Brain pericyte (primary cell): ENCODE data around the gene POLR1B.
"Not testable (repeated sequence)": the region's sequence is repeated elsewhere in the genome, so short reads cannot be mapped to it uniquely, and the experiment has no call there.

Experiments used
- DNase-seq: peaks from one replicate; pipeline ENCODE4 v3.0.0-alpha.2; 2012; ENCODE audit warnings: low read depth, low spot score

POLR1B gene

GRCh38 chr2:112542123-112542983 lies at the start of gene POLR1B:
TSS of gene POLR1B (plus strand) at chr2:112542465. CDS start at chr2:112542495, 30 bp downstream.
- peak; percentile 45 for DNase-seq

GRCh38 chr2:112493048-112493447 lies 49.2 kb upstream of the POLR1B start:
- DNase-seq = no peak

- DNase-seq = no peak
Measured at GRCh38 chr2:112493858-112494648, 48.2 kb upstream of the POLR1B start.

GRCh38 chr2:112494828-112495227 lies 47.4 kb upstream of the POLR1B start:
- DNase-seq = no peak

- DNase-seq = not testable (repeated sequence)
Measured at GRCh38 chr2:112495878-112496277, 46.4 kb upstream of the POLR1B start.

GRCh38 chr2:112500850-112501484 lies 41.3 kb upstream of the POLR1B start:
- not testable (repeated sequence) for DNase-seq

GRCh38 chr2:112509239-112509998 lies 32.8 kb upstream of the POLR1B start:
- not testable (repeated sequence) for DNase-seq

GRCh38 chr2:112516801-112517200 lies 25.5 kb upstream of the POLR1B start:
- no peak for DNase-seq

- DNase-seq = no peak
Measured at GRCh38 chr2:112518807-112519206, 23.5 kb upstream of the POLR1B start.

- no peak for DNase-seq
Measured at GRCh38 chr2:112519506-112519905, 22.8 kb upstream of the POLR1B start.

GRCh38 chr2:112520234-112520783 lies 22.0 kb upstream of the POLR1B start:
- DNase-seq = no peak

GRCh38 chr2:112523291-112523777 lies 18.9 kb upstream of the POLR1B start:
- no peak for DNase-seq

- DNase-seq = not testable (repeated sequence)
Measured at GRCh38 chr2:112524276-112524675, 18.0 kb upstream of the POLR1B start.

GRCh38 chr2:112528541-112528940 lies 13.7 kb upstream of the POLR1B start:
- DNase-seq = no peak

- DNase-seq = no peak
Measured at GRCh38 chr2:112529757-112530156, 12.5 kb upstream of the POLR1B start.

- no peak for DNase-seq
Measured at GRCh38 chr2:112530728-112531127, 11.5 kb upstream of the POLR1B start.

- DNase-seq = no peak
Measured at GRCh38 chr2:112534826-112535225, 7.4 kb upstream of the POLR1B start.

GRCh38 chr2:112536665-112537064 lies 5.6 kb upstream of the POLR1B start:
- DNase-seq = not testable (repeated sequence)

GRCh38 chr2:112539306-112539705 lies 3.0 kb upstream of the POLR1B start:
- no peak for DNase-seq

- DNase-seq = no peak
Measured at GRCh38 chr2:112540906-112541305, 1.4 kb upstream of the POLR1B start.
